Measurements from ENCODE around the gene SMIM35.

The SMIM35 gene

GRCh38 chr11:118002541-118003423 lies 84.0 kb downstream of the SMIM35 start:
- DNase-seq (ENCODE audit: low read depth), result peak; percentile 38

- peak; percentile 44 for DNase-seq (ENCODE audit: low read depth)
These were observed 84.7 kb downstream of the SMIM35 start for GRCh38 chr11:118002010-118002540.

GRCh38 chr11:118001494-118001971 lies 85.2 kb downstream of the SMIM35 start:
- DNase-seq (ENCODE audit: low read depth), result no peak

GRCh38 chr11:118000850-118001228 lies 85.9 kb downstream of the SMIM35 start:
- DNase-seq (ENCODE audit: low read depth), result no peak

GRCh38 chr11:118000067-118000849 lies 86.5 kb downstream of the SMIM35 start:
- no peak for DNase-seq (ENCODE audit: low read depth)

- no peak for DNase-seq (ENCODE audit: low read depth)
These were observed 87.3 kb downstream of the SMIM35 start for GRCh38 chr11:117999354-117999993.

GRCh38 chr11:117998664-117999353 lies 88.0 kb downstream of the SMIM35 start:
- DNase-seq (ENCODE audit: low read depth), result no peak

- DNase-seq (ENCODE audit: low read depth), result no peak
These were observed 88.8 kb downstream of the SMIM35 start for GRCh38 chr11:117997823-117998579.

- DNase-seq (ENCODE audit: low read depth), result no peak
These were observed 89.4 kb downstream of the SMIM35 start for GRCh38 chr11:117997406-117997805.

GRCh38 chr11:117996058-117996457 lies 90.7 kb downstream of the SMIM35 start:
- no peak for DNase-seq (ENCODE audit: low read depth)

- DNase-seq (ENCODE audit: low read depth), result no peak
These were observed 91.3 kb downstream of the SMIM35 start for GRCh38 chr11:117995472-117995871.

GRCh38 chr11:117993988-117994745 lies 92.6 kb downstream of the SMIM35 start:
- DNase-seq (ENCODE audit: low read depth), result no peak

- DNase-seq (ENCODE audit: low read depth), result no peak
These were observed 94.1 kb downstream of the SMIM35 start for GRCh38 chr11:117992620-117993019.

- DNase-seq (ENCODE audit: low read depth), result no peak
These were observed 94.6 kb downstream of the SMIM35 start for GRCh38 chr11:117992136-117992535.

- DNase-seq (ENCODE audit: low read depth), result no peak
These were observed 97.2 kb downstream of the SMIM35 start for GRCh38 chr11:117989351-117990102.

GRCh38 chr11:117986981-117987574 lies 99.7 kb downstream of the SMIM35 start:
- DNase-seq (ENCODE audit: low read depth), result peak; percentile 24

GRCh38 chr11:117985953-117986887 lies 100.5 kb downstream of the SMIM35 start, which contains the start of gene IL10RA:
Gene IL10RA (plus strand): TSS chr11:117986394. CDS start chr11:117986468, 74 bp downstream.
- peak; percentile 81 for DNase-seq (ENCODE audit: low read depth)

- DNase-seq (ENCODE audit: low read depth), result no peak
These were observed 102.3 kb downstream of the SMIM35 start for GRCh38 chr11:117984476-117984875.
